ENCODE results near the gene ATP6V1D. TPM values are rescaled to one million over a fixed set of nuclear protein-coding genes. Genes with fewer than 3 reads are reported as not detected.

Gene ATP6V1D
- total RNA-seq, 2 donors from 2014 or later = 39.7 to 40.9 TPM

GRCh38 chr14:67396381-67396970 is 36.9 kb upstream of the ATP6V1D start:
- ATAC-seq = no peak
- TF ChIP-seq, protein P1, sequence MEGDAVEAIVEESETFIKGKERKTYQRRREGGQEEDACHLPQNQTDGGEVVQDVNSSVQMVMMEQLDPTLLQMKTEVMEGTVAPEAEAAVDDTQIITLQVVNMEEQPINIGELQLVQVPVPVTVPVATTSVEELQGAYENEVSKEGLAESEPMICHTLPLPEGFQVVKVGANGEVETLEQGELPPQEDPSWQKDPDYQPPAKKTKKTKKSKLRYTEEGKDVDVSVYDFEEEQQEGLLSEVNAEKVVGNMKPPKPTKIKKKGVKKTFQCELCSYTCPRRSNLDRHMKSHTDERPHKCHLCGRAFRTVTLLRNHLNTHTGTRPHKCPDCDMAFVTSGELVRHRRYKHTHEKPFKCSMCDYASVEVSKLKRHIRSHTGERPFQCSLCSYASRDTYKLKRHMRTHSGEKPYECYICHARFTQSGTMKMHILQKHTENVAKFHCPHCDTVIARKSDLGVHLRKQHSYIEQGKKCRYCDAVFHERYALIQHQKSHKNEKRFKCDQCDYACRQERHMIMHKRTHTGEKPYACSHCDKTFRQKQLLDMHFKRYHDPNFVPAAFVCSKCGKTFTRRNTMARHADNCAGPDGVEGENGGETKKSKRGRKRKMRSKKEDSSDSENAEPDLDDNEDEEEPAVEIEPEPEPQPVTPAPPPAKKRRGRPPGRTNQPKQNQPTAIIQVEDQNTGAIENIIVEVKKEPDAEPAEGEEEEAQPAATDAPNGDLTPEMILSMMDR (IDR thresholded peaks at IDR 0.05) = no peak
- TF ChIP-seq POLR2A (IDR thresholded peaks at IDR 0.05) = no peak
- WGBS, 2 donors = 72 to 74% methylated on average over 2 of the region's 2 CpGs
- intact Hi-C loops (cut with DNase I) = no loop called here
- H3K4me3 ChIP-seq = no peak overlapping the region
- H3K27ac ChIP-seq = no peak overlapping the region
- no peaks in the 10 kb centered on the region for H3K27me3 ChIP-seq
- no peaks in the 10 kb centered on the region for H3K4me1 ChIP-seq
- no peaks in the 10 kb centered on the region for H3K9me3 ChIP-seq
- no peaks in the 10 kb centered on the region for H3K36me3 ChIP-seq (replicated peaks in 1 of 2; ENCODE audit: insufficient read depth in 1 of 2, low read depth in 2 of 2)
- no peak for DNase-seq

DNA sequence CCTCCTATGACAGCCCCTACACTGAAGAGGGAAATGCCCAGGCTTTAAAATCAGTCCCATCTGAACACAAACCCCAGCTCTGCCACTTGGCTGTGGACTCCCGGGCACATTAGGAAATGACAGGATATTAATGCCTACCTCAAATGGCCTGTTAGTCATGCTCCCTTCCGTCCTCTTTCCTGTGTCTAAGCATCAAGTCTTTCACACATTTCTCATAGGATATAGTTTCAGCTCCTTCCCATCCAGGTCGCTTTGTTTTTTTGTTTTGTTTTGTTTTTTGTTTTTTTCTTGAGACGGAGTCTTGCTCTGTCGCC is 36.2 kb upstream of the ATP6V1D start:
- H3K36me3 ChIP-seq (replicated peaks in 1 of 2; ENCODE audit: insufficient read depth in 1 of 2, low read depth in 2 of 2) = no peaks in the 10 kb centered on the region

DNA sequence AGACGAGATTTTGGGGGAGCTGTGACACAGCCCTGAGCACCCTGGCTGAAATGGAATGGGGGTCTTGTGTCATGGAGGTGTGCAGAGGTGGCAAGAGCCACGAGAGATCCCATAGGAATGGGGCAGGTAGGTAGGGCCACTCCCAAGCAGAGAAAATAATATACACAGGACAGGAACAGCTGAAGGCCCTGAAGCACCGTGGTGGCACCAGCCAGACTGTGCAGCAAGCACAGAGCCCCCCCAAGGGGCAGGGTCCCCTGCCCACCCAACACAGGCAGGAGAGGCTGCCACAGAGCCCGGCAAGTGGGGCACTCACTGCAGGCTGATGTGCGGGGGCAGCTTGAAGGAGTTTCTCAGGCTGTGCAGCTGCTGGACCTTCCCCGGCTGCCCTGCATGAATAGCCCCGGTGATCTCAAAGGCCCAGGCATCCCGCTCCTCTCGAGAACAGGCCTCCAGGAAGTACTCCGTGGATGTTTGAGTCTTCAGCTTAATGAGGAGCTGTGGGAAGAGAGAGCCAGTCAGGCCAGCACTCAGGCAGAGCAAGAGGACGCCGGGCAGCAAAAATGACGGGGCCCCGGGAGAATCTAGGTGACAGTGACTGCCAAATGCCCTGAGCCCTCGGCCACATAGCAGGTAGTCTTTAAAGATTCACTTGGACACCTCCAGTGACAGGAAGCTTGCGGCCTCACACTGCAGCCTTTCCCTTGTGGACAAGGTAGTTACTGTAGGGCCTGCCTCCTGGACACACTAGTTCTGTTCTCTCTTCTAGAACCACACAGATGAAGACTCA is 35.7 kb upstream of the ATP6V1D start:
- ATAC-seq (no peak), DNase-seq (no peak)
- TF ChIP-seq POLR2A (IDR thresholded peaks at IDR 0.05) = no peak
- TF ChIP-seq, protein P1 (IDR thresholded peaks at IDR 0.05) = no peak
- no peaks in the 10 kb centered on the region for H3K4me1 ChIP-seq
- intact Hi-C loops (cut with DNase I) = no loop called here
- WGBS, 2 donors = 73 to 79% methylated on average over 13 to 15 of the region's 16 CpGs
- H3K36me3 ChIP-seq (replicated peaks in 1 of 2; ENCODE audit: insufficient read depth in 1 of 2, low read depth in 2 of 2) = no peaks in the 10 kb centered on the region
- H3K9me3 ChIP-seq = no peaks in the 10 kb centered on the region
- H3K4me3 ChIP-seq = no peak overlapping the region
- H3K27me3 ChIP-seq = no peaks in the 10 kb centered on the region
- H3K27ac ChIP-seq = no peak overlapping the region

More for the DNA sequence above, 36.2 kb upstream of the ATP6V1D start:
- Histone ChIP-seq H3K9me3 (no peaks in the 10 kb centered on the region), H3K27me3 (no peaks in the 10 kb centered on the region), H3K4me3 (no peak overlapping the region), H3K27ac (no peak overlapping the region), H3K4me1 (no peaks in the 10 kb centered on the region)
- TF ChIP-seq, protein P1 (IDR thresholded peaks at IDR 0.05) = no peak
- no peak for TF ChIP-seq POLR2A (IDR thresholded peaks at IDR 0.05)
- DNase-seq = no peak
- WGBS, 2 donors = 79 to 85% methylated on average over 5 of the region's 5 CpGs
- ATAC-seq = no peak
- intact Hi-C loops (cut with DNase I) = no loop called here

- Histone ChIP-seq H3K9me3 (no peaks in the 10 kb centered on the region), H3K4me1 (no peaks in the 10 kb centered on the region), H3K27ac (no peak overlapping the region), H3K27me3 (no peaks in the 10 kb centered on the region), H3K4me3 (no peak overlapping the region), H3K36me3 (replicated peaks in 1 of 2; ENCODE audit: insufficient read depth in 1 of 2, low read depth in 2 of 2) (no peaks in the 10 kb centered on the region)
- no peak for ATAC-seq
- no peak for DNase-seq
- WGBS, 2 donors = 60 to 79% methylated on average over 6 of the region's 6 CpGs
- intact Hi-C loops (cut with DNase I) = no loop called here
- TF ChIP-seq, protein P1 (IDR thresholded peaks at IDR 0.05) = no peak
- TF ChIP-seq POLR2A (IDR thresholded peaks at IDR 0.05) = no peak
These were observed 34.1 kb upstream of the ATP6V1D start for GRCh38 chr14:67393689-67394088.

GRCh38 chr14:67392800-67393199 is 33.2 kb upstream of the ATP6V1D start:
- Histone ChIP-seq H3K27ac (no peak overlapping the region), H3K36me3 (replicated peaks in 1 of 2; ENCODE audit: insufficient read depth in 1 of 2, low read depth in 2 of 2) (no peaks in the 10 kb centered on the region), H3K4me3 (no peak overlapping the region), H3K27me3 (no peaks in the 10 kb centered on the region), H3K9me3 (no peaks in the 10 kb centered on the region), H3K4me1 (no peaks in the 10 kb centered on the region)
- TF ChIP-seq POLR2A (IDR thresholded peaks at IDR 0.05) = no peak
- TF ChIP-seq, protein P1 (IDR thresholded peaks at IDR 0.05) = no peak
- ATAC-seq (no peak), DNase-seq (no peak)
- 80 to 81% methylated on average over 2 to 9 of the region's 9 CpGs for WGBS, 2 donors
- intact Hi-C loops (cut with DNase I) = no loop called here
